Measurements from ENCODE around the gene NIM1K.

DNA sequence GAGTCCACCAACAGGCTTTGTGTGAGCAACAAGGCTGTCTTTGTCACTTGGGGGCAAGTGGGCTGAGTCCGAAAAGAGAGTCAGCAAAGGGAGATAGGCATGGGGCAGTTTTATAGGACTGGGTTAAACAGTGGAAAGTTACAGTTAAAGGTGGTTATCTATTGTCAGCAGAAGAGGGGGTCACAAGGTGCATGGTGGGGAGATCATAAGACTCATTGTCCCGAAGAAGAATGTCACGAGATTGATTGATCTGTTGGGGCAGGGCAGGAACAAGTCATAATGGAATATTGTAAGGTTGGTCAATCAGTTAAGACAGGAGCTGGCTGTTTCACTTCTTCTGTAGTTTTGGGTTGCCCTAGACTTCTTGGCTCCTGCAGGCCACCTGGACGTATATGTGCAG, 128.8 kb downstream of the NIM1K start:
- TF ChIP-seq, protein P1, sequence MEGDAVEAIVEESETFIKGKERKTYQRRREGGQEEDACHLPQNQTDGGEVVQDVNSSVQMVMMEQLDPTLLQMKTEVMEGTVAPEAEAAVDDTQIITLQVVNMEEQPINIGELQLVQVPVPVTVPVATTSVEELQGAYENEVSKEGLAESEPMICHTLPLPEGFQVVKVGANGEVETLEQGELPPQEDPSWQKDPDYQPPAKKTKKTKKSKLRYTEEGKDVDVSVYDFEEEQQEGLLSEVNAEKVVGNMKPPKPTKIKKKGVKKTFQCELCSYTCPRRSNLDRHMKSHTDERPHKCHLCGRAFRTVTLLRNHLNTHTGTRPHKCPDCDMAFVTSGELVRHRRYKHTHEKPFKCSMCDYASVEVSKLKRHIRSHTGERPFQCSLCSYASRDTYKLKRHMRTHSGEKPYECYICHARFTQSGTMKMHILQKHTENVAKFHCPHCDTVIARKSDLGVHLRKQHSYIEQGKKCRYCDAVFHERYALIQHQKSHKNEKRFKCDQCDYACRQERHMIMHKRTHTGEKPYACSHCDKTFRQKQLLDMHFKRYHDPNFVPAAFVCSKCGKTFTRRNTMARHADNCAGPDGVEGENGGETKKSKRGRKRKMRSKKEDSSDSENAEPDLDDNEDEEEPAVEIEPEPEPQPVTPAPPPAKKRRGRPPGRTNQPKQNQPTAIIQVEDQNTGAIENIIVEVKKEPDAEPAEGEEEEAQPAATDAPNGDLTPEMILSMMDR (IDR thresholded peaks at IDR 0.05; ENCODE audit: insufficient read depth, low read depth, low read length): no peak
- TF ChIP-seq EZH2 (IDR thresholded peaks at IDR 0.05; ENCODE audit: insufficient read depth, low read length): no peak

Data from astrocyte (in vitro differentiated cells and primary cell).